GM04503 (cell line): ENCODE measurements around the gene FREM3.

ENCODE experiments used
- DNase-seq: peaks from one replicate; pipeline ENCODE4 v3.0.0-alpha.2; 2012; ENCODE audit warnings: low read depth

FREM3 gene

GRCh38 chr4:143667461-143667860, 33.0 kb downstream of the FREM3 start:
- DNase-seq: peak; percentile 34

DNA sequence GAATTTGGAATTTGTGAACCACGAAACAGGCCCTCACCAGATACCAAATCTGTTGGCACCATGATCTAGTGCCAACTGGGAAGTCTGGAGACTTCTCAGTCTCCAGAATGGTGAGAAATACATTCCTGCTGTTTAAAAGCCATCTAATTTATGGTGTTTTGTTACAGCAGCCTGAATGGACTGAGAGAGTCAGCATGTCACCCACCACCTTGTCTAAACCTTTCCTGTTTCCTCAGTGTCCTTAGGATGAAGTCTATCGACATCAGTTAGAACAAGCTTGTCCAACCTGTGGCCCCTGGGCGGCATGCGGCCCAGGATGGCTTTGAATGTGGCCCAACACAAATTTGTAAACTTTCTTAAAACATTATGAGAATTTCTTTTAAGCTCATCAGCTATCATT, 42.1 kb downstream of the FREM3 start:
- no peak for DNase-seq

DNA sequence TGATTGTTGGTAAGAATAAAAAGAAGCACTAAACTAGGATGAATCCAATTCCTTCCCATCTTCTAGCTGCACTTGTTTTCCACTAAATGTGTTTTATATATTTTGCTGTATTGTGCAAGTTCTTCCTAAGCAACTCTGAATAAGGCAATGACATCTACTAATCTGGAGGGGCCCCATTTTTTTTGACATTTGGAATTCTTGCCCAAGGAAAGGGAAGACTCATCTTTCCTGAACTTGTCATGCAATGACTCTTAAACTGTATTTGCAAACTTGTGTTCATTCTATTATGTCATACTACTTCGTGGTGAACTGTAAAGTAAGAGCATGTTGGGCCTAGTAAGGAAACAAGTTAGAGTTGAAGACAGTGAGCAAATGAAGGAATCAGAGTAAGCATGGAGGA, 45.9 kb downstream of the FREM3 start:
- DNase-seq: no peak

- no peak for DNase-seq
Measured at GRCh38 chr4:143653031-143653430, 47.4 kb downstream of the FREM3 start.

GRCh38 chr4:143643399-143643798, 57.1 kb downstream of the FREM3 start:
- DNase-seq: no peak

DNA sequence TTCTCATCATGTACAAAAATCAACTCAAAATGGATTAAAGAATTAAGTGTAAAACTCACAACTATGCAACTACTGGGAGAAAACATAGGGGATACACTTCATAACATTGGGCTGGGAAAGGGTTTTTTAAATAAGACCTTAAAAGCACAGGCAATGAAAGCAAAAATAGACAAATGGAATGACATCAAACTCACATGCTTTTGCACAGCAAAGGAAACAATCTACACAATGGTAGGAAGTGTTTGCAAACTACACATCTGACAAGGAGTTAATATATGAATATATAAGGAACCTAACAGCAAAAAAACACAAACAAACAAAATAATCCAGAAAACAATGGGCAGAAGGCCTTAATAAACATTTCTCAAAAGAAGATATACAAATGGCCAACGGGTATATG, 57.9 kb downstream of the FREM3 start:
- no peak for DNase-seq

- no peak for DNase-seq
Measured at GRCh38 chr4:143641361-143641760, 59.1 kb downstream of the FREM3 start.

GRCh38 chr4:143634763-143635162, 65.7 kb downstream of the FREM3 start:
- DNase-seq: no peak

- no peak for DNase-seq
Measured at GRCh38 chr4:143633833-143634232, 66.6 kb downstream of the FREM3 start.

GRCh38 chr4:143626134-143626911, 74.2 kb downstream of the FREM3 start:
- peak; percentile 18 for DNase-seq

DNA sequence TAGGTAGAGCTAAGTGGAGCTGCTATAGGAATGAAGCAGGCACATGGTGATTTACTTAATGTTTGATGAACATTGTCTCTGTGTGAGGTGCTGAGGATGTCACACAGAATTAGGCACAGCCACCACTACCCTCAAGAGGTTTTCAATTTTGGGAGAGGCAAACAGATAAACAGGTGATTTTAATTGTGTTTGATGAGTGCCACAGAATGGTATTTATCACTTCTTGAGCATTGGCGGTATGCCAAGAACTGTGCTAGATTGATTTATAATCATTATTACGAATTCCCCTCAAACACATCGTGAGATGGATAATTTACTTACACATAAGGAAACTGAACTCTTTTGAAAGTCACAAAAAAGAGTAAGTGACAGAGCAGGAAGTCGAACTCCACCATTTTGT, 74.8 kb downstream of the FREM3 start:
- DNase-seq: no peak

DNA sequence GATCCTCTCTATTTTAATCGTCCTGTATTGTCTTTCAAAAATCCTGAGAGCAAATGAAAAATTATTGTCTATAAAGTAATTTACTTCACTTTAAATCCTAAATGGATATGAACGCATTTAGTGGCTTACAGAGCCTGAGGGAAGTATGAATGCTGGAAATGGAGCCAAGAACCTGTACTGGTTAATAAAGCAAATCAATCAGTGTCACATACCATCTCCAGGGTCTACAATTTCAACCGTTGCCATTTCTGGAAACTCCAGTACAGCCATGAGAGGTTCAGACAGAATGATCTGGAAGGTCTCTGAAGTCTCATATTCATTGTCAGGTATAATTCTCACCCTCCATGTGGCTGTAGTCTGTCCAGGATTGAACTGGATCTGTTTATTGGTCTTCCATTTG, 76.6 kb downstream of the FREM3 start:
- no peak for DNase-seq

GRCh38 chr4:143618811-143619210, 81.7 kb downstream of the FREM3 start:
- DNase-seq: no peak

DNA sequence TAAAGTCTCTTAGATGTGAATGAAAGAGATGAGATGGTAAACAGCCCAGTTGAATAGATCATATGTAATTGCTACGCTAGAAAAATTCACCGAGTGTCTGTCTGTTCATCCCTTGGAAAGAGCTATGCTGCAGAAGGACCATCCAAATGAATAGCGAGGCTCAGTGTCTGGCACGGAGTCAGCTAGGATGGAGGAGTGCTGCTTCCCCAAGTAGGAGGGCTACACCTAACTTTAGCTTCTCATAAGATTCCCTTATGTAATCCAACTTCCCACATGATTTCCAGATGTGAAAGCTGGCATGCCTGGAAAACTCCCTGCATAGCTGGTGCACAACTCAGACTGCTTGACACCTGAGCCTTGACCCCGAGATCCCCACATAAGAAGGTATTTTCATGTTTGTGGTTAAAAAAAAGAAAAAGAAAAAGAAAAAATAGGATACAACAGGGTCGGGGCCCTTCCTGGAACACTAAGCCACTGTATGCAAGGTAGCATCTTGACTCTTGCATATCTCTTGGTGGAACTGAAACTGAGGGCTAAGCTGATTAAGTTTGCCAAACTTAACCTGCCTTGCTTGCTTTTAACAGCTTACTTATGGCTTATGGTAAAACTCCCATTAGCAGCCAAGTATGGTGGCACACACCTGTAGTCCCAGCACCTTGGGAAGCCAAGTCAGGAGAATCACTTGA, 82.3 kb downstream of the FREM3 start:
- no peak for DNase-seq

DNA sequence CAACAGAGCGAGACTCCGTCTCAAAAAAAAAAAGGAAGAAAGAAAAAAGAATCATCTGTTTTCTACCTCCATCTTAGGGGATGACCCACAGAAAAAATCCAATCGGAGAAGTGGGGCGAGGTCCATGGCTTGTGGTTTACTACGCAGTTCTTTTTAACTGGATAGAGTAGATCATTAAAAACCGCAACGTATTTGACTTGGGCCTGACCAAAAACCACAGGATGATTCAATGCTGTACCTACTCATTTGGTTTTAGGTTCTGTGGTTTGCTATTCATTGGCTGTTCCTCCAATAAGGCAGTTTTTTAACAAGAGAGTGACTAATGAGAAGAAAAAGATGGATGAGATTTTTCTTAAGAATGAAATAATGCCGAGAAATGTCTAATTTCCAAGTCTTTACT, 83.7 kb downstream of the FREM3 start:
- DNase-seq: no peak

DNA sequence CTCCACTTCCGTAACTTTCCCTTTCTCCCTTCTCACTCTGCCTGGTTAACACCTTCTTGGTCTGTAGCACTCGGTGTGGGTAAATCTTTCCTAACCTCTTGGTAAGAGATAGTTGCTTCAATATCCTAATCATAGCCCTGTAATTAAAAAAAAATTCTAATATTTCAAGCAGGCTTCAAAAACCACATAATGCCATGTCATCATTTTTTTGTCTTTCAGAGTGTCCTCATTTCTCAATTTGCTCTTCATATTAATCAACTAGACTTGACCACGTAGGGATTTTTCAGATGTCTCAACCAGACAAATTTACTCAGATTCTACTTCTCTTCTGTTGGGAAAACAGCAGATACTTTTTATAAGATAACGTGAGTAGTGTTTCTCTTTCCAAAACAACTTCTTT, 91.0 kb downstream of the FREM3 start:
- DNase-seq: no peak

DNA sequence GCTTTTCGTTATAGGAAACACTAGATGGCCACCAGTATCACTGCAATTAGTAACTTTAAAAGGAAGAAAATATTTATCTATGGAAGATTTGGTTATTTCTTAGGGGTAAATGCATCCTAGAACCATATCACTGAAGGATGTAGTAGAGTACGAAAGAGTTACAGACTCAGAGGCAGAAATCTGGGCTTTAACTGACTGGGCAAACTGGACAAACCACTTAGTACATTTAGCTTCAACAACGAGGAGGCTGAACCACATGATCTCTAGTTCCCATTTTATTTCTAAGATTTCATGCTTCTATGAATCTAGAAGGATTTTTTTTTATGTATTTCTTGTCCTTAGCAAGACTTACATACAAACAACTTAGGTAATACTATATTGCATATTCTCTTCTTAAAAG, 94.0 kb downstream of the FREM3 start:
- DNase-seq: no peak

DNA sequence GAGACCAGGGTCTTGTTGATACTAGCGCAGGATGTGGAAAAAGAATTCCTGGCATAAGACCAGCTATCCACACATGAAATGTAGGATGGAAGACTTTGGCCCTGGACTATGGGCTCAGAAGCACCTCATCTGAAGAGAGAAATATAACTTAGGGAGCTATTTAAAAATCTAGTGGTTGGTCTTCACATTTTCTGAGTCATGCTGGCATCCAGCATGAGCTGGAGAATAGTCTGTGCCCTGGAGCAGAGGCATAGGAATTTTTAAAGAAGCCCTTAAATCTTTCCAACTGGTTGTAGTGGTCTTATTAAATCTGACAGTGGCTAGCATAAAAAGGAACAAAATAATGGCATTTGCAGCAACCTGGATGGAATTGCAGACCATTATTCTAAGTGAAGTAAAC, 100.6 kb downstream of the FREM3 start:
- no peak for DNase-seq

DNA sequence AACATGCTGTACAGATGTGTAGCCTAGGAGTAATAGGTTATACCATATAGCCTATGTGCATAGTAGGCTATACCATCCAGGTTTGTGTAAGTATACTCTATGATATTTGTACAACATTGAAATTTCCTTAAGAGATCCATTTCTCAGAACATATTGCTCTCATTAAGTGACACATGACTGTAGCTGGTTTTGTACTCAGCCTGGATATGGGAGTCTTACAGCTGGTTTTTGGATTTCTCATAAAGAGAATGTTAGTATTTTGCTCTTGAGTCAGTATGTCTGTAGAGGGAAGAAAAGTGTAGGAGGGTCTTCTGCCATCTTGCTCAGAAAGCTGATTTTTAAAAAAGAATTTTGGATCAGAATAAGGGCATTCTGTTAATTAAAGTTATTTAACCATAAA, 101.7 kb downstream of the FREM3 start:
- DNase-seq: no peak

DNA sequence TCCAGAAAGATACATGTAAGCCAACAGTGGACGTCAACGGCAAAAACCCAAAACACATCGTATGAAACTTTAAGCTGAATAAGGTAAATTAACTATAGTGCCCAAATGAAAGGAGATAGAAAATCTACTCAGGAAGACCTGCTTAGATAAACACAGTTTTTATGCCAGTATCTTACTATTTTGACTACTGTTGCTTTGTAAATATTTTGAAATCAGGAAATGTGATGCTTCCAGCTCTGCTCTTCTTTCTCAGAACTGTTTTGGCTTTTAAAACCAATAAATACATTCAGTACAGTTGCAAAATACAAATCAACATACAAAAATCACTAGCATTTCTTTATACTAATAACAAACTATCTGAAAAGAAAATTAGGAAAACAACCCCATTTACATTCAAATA, 103.2 kb downstream of the FREM3 start:
- no peak for DNase-seq

- no peak for DNase-seq
Measured at GRCh38 chr4:143587703-143588102, 112.8 kb downstream of the FREM3 start.

GRCh38 chr4:143586080-143586479, 114.4 kb downstream of the FREM3 start:
- DNase-seq: peak; percentile 35

- DNase-seq: no peak
Measured at GRCh38 chr4:143585548-143585947, 114.9 kb downstream of the FREM3 start.
